ENCODE results near the gene AEBP2. TPM values are rescaled to one million over a fixed set of nuclear protein-coding genes. Genes with fewer than 3 reads are reported as not detected.
A peak's percentile ranks its signal among the peaks of the same experiment; 100 is the strongest.
"Not testable (repeated sequence)": the region's sequence is repeated elsewhere in the genome, so short reads cannot be mapped to it uniquely, and the experiment has no call there.

AEBP2 gene
- total and polyA plus RNA-seq, 4 donors: 8.6 to 78.2 (median 21.6) TPM

DNA sequence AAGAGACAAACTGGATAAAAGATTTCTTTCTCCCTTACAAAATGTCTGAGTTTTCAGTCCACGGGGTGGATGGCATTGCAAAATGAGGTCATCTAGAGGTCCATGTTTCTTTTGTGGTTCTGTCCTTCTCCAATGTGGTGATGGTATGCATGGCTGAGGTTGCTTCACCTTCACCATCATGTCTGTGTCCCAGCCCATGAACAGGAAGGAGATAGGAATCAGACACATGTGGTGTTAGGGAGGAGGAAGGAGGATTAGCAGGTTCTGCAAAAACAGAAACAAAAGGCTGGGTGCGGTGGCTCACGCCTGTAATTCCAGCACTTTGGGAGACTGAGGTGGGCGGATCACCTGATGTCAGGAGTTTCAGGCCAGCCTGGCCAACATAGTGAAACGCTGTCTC is 11.0 kb upstream of the AEBP2 start:
- ATAC-seq (ENCODE audit: insufficient read depth, low FRiP score): no peak
- WGBS, 2 donors: 67 to 82% methylated on average over 5 of the region's 5 CpGs

GRCh38 chr12:19429491-19429890 is 9.8 kb upstream of the AEBP2 start:
- not testable (repeated sequence) for H3K36me3 ChIP-seq (ENCODE audit: control insufficient read depth in 4 of 4, insufficient read depth in 4 of 4, low read length in 4 of 4); H3K4me1 ChIP-seq (ENCODE audit: control insufficient read depth in 5 of 5, insufficient read depth in 5 of 5, low read length in 5 of 5); H3K4me3 ChIP-seq; H3K27ac ChIP-seq (ENCODE audit: low read depth in 1 of 2, low read length in 1 of 2); H3K9ac ChIP-seq (ENCODE audit: insufficient read depth in 1 of 2, low read length in 2 of 2); DNase-seq; H3K27me3 ChIP-seq (ENCODE audit: control insufficient read depth in 3 of 3, insufficient read depth in 3 of 3, low read length in 2 of 3); H3K9me3 ChIP-seq (ENCODE audit: control insufficient read depth in 4 of 4, insufficient read depth in 3 of 4, low read length in 3 of 4); ATAC-seq (ENCODE audit: insufficient read depth, low FRiP score)
- 100% methylated on average over 2 of the region's 2 CpGs for WGBS, 2 donors

More for the DNA sequence above, 11.0 kb upstream of the AEBP2 start:
- Histone ChIP-seq H3K4me1 (ENCODE audit: control insufficient read depth in 5 of 5, insufficient read depth in 5 of 5, low read length in 5 of 5) (peaks cover 0 to 10% (median 0%) of the 10 kb centered on the region in 5 donors), H3K27me3 (ENCODE audit: control insufficient read depth in 3 of 3, insufficient read depth in 3 of 3, low read length in 2 of 3) (no peaks in the 10 kb centered on the region), H3K4me3 (no peak overlapping the region), H3K27ac (ENCODE audit: low read depth in 1 of 2, low read length in 1 of 2) (no peak overlapping the region), H3K9ac (ENCODE audit: insufficient read depth in 1 of 2, low read length in 2 of 2) (no peak overlapping the region), H3K36me3 (ENCODE audit: control insufficient read depth in 4 of 4, insufficient read depth in 4 of 4, low read length in 4 of 4) (no peaks in the 10 kb centered on the region), H3K9me3 (ENCODE audit: control insufficient read depth in 4 of 4, insufficient read depth in 3 of 4, low read length in 3 of 4) (peaks cover 0 to 3% (median 0%) of the 10 kb centered on the region in 4 donors)
- DNase-seq: no peak
- TF ChIP-seq, protein P1, sequence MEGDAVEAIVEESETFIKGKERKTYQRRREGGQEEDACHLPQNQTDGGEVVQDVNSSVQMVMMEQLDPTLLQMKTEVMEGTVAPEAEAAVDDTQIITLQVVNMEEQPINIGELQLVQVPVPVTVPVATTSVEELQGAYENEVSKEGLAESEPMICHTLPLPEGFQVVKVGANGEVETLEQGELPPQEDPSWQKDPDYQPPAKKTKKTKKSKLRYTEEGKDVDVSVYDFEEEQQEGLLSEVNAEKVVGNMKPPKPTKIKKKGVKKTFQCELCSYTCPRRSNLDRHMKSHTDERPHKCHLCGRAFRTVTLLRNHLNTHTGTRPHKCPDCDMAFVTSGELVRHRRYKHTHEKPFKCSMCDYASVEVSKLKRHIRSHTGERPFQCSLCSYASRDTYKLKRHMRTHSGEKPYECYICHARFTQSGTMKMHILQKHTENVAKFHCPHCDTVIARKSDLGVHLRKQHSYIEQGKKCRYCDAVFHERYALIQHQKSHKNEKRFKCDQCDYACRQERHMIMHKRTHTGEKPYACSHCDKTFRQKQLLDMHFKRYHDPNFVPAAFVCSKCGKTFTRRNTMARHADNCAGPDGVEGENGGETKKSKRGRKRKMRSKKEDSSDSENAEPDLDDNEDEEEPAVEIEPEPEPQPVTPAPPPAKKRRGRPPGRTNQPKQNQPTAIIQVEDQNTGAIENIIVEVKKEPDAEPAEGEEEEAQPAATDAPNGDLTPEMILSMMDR (IDR thresholded peaks at IDR 0.05; ENCODE audit: control extremely low read depth, extremely low read depth): no peak

DNA sequence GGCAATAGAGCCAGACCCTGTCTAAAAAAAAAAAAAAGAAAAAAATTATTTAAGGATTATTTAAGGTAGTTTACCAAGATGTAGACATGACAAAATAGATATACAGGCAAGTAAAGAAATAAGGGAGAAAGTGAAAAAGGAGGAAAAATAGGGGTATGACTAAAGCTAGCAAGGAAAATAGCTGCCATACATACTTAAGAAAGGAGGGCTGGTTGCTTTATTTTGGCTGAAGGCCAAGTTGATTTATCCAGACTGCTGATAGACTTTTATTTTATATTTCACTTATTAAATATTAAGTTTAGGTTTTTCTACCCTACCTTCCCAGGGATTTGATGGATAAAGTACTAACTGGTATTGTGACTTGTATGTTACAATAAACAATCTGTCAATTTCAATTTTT is 8.3 kb upstream of the AEBP2 start:
- peaks cover 0 to 3% (median 0%) of the 10 kb centered on the region in 4 donors for H3K9me3 ChIP-seq (ENCODE audit: control insufficient read depth in 4 of 4, insufficient read depth in 3 of 4, low read length in 3 of 4)
- TF ChIP-seq, protein P1 (IDR thresholded peaks at IDR 0.05; ENCODE audit: control extremely low read depth, extremely low read depth): no peak
- no peaks in the 10 kb centered on the region for H3K27me3 ChIP-seq (ENCODE audit: control insufficient read depth in 3 of 3, insufficient read depth in 3 of 3, low read length in 2 of 3)
- DNase-seq (peak in 2 of 3 donors; percentile 44 to 46), ATAC-seq (ENCODE audit: insufficient read depth, low FRiP score) (no peak)
- H3K4me3 ChIP-seq: no peak overlapping the region
- peaks cover 0 to 10% (median 0%) of the 10 kb centered on the region in 5 donors for H3K4me1 ChIP-seq (ENCODE audit: control insufficient read depth in 5 of 5, insufficient read depth in 5 of 5, low read length in 5 of 5)
- H3K36me3 ChIP-seq (ENCODE audit: control insufficient read depth in 4 of 4, insufficient read depth in 4 of 4, low read length in 4 of 4): no peaks in the 10 kb centered on the region
- no peak overlapping the region for H3K27ac ChIP-seq (ENCODE audit: low read depth in 1 of 2, low read length in 1 of 2)
- no peak overlapping the region for H3K9ac ChIP-seq (ENCODE audit: insufficient read depth in 1 of 2, low read length in 2 of 2)

DNA sequence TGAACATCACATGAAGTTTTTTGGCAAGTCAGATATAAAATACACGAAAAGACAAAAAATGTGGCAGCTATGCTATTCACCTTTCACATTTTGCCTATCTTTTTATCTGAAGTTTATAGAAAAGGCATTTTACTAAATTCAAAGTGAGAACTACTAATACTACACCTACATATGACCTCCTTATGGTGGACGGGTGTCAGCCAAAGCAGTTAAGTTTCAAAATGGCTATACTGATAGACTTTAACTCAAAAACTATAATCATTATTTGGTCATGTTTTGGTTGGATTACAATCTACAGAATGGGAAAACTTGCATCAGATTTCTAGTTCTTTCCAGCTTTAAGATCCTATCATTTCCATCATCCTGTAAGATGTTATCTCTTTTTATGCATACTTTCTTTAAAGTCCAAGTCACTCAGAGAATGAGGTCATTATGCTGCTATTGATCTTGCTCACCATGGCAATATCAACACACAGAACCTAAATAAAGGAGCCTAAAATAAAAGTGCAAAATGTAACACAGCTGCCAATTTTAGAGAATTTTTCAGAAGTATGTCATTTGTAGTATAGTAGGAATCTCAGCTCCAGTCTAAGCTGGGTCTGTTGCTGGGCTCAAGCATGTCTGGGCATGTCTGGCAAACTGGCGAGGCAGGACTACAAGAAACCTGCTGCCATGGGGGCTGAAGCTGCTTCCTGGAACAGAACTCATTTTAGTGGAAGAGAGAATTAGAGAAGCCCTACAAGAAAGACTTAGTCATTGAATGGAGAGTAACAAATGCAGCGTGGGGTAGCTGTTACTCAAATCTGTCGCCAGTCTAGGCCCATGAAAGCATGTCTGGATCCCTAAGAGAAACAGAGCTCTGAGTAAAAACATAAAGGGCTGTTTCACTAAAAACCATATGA is 7.6 kb upstream of the AEBP2 start:
- Histone ChIP-seq H3K4me3 (no peak overlapping the region), H3K27me3 (ENCODE audit: control insufficient read depth in 3 of 3, insufficient read depth in 3 of 3, low read length in 2 of 3) (no peaks in the 10 kb centered on the region), H3K9ac (ENCODE audit: insufficient read depth in 1 of 2, low read length in 2 of 2) (no peak overlapping the region), H3K36me3 (ENCODE audit: control insufficient read depth in 4 of 4, insufficient read depth in 4 of 4, low read length in 4 of 4) (no peaks in the 10 kb centered on the region), H3K9me3 (ENCODE audit: control insufficient read depth in 4 of 4, insufficient read depth in 3 of 4, low read length in 3 of 4) (peaks cover 0 to under 1% (median 0%) of the 10 kb centered on the region in 4 donors), H3K27ac (ENCODE audit: low read depth in 1 of 2, low read length in 1 of 2) (no peak overlapping the region), H3K4me1 (ENCODE audit: control insufficient read depth in 5 of 5, insufficient read depth in 5 of 5, low read length in 5 of 5) (peaks cover 0 to 10% (median 0%) of the 10 kb centered on the region in 5 donors)
- TF ChIP-seq, protein P1 (IDR thresholded peaks at IDR 0.05; ENCODE audit: control extremely low read depth, extremely low read depth): no peak
- peak; percentile 25 to 39 (median 39) for DNase-seq
- no peak for ATAC-seq (ENCODE audit: insufficient read depth, low FRiP score)
- WGBS, 2 donors: 71 to 85% methylated on average over 5 of the region's 5 CpGs
